GM19035 (cell line): ENCODE measurements around the gene SLC22A3.

Experiments used
- ATAC-seq: cut with Tn5 transposase; IDR thresholded peaks from one replicate; pipeline ENCODE4 v1.9.1; 2021; ENCODE audit not compliant: unreplicated experiment

The SLC22A3 gene

DNA sequence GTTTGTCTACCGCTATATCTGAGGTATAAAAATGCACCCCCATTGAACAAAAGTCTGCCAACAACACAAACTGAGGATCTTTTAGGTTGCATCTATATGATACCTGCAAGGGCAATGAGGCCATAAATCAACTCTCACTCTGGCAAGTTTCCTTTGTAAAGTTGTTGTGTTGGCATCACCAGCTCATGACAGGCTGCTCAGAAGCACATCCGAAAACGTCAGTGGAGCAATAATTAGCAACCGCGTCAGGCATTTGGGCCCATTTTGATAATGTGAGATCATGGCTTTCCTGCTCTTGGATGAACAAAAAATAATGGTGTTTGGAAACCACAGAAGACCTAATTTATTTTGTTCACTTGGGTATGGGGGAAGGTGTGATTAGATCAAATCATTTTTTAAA lies 12.0 kb upstream of the SLC22A3 start:
- ATAC-seq, result no peak

GRCh38 chr6:160337301-160337700 lies 10.9 kb upstream of the SLC22A3 start:
- ATAC-seq, result no peak

- no peak for ATAC-seq
These were observed 10.2 kb upstream of the SLC22A3 start for GRCh38 chr6:160337991-160338390.

- no peak for ATAC-seq
These were observed 5.0 kb upstream of the SLC22A3 start for GRCh38 chr6:160343144-160343543.

DNA sequence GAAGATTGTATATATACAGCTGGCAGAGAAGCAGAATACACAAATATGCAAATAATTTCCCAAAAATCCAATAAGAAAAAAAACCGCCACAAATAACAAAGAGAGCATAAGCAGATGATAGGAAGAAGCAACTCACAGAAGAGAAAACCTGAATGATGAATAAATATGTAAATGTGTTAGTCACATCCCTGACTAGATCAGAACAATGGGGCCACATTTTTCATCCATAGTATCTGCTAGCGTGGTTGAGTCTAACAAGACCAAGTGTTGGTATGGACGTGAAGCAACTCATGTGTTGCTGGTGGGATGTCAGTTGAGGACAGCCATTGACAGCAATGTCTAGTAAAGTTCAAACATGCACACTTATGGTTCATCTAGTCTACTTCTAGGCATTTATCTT lies 3.9 kb upstream of the SLC22A3 start:
- ATAC-seq, result no peak

GRCh38 chr6:160347259-160348222 lies 637 bp upstream of the SLC22A3 start:
- ATAC-seq, result no peak

DNA sequence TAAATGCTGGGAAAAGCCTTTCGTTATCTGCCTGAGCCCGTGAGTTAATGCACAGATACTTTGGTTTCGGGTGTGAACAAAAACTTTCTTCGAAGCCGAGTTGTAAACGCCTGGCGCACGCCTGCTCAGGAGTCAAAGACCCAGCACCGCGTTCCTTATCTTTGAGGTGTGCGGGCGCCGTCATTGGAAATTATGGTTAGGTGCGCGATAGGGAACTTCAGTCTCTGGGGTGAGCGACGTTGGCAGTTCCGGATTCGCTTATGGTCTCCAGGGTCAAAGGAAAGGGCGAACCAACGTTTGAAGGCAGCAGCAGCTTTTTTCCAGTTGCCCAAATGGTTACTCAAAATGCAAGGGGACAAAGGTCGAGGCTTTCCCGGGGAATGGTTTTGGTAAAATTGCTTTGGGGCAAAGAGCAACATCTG lies 853 bp downstream of the SLC22A3 start:
- no peak for ATAC-seq

GRCh38 chr6:160349814-160350350 lies 1.7 kb downstream of the SLC22A3 start:
- ATAC-seq, result no peak

DNA sequence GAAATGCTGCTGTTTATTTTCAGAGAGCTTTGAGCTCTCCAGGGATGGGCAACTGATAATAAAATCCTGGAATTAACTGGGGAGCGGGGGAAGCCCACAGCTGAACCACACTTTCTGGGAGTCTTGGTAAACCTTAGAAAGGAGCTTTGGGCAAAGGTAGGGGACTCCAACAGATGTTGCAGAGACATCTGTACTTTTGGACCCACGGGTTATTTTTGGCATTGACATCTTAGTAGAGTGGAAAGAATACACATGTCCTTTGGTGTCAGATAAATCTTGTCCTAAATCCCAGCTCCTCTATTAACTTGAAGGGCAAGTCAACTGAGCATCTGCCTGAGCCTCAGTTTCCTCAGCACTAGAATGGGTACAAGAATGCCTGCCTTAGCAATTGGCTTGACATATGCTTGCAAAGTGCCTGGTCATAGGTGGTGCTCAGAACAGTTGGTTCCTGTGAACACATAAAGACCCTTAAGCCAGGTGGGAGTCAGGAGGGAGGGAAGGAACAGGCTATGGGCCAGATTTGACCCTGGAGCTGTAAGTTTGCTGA lies 5.8 kb downstream of the SLC22A3 start:
- ATAC-seq, result no peak

GRCh38 chr6:160355001-160355400 lies 6.8 kb downstream of the SLC22A3 start:
- no peak for ATAC-seq

DNA sequence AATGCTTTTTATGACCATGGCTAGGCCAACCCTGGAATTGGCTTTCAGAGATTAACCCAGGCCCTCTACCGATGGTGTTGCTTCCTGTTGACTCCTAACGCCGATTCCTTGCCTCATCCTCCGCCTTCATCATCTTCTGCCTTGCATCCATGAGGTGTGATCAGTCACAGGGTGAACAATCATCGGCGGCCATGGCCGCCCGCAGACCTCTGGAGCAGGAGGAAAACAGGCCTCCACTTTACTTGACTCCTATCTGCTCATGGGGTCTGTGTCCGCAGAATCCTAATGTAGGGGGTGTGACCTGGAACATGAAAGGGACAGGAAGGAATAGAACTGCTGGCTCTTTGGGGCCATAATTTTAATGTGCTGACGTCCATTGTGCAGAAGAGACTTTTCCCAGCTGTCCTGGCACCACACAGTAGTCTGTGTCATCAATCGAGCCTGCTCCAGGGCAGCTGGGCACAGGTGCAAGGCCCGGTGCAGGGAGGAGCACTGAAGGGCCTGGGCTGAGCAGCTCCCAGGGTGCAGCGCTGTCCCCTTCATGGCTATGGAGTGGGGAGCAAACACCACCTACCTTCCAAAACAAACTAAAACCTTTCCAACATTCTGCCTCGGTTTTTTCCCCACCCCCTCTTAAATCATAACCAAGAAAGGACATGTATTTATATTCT lies 8.0 kb downstream of the SLC22A3 start:
- no peak for ATAC-seq

GRCh38 chr6:160357088-160357487 lies 8.9 kb downstream of the SLC22A3 start:
- no peak for ATAC-seq

DNA sequence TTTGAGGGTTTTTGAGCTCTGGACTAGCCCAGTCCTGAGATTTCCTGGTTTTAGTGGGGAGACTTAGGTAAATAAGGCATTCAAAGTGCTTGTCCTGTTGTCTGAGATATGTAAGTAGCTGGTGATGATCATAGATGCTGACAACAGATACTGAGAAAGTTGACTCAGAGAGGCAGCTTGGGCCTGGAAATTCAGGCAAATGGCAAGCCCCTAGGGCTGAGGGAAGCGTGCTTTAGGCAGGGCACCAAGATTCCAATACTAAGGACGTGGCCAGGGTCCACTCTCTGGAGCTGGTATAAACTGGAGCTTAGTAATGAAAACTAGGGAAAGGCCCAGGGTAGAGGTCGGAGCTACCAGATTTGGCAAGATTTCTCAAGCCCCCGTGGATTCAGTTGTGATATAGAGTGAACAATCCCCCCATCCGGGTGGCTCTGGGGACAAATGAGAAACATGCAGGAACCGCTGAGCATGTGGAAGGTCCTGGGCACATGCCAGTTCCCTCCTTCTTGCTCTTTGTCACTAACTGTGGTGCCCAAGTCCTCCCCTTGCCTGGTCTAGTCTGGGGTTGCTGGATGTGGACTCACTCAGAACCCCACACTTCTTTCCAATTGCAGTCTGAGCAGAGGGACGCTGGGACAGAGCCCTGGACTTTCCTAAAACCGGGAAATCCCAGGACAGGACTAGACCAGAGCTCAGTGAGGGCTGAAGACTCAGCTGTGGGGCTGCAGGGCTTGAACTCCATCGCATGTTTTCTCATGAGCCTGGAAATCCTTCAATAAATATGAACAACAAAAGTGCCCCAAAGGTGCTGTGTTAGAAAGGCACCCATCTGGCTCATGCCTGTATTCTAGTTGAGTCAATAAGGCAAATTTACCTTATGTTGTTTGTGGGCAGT lies 10.3 kb downstream of the SLC22A3 start:
- no peak for ATAC-seq

DNA sequence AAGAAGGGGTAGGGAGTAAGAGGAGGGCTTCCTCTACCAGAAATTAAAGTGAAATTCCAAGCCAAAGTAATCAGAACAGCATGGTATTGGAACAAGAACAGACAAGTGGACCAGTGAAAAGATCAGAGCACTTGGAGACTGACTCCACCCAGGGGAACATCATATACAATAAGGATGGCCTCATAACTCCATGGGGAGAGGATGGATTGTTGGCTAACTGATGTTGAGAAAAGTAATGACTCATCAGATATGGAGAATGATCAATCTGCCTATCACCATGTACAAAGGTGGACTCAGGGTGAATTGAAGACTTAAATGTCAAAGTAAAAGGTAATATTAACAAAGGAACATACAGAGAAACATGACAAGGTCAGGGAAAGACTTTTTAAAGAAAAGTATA lies 12.8 kb downstream of the SLC22A3 start:
- ATAC-seq, result no peak

DNA sequence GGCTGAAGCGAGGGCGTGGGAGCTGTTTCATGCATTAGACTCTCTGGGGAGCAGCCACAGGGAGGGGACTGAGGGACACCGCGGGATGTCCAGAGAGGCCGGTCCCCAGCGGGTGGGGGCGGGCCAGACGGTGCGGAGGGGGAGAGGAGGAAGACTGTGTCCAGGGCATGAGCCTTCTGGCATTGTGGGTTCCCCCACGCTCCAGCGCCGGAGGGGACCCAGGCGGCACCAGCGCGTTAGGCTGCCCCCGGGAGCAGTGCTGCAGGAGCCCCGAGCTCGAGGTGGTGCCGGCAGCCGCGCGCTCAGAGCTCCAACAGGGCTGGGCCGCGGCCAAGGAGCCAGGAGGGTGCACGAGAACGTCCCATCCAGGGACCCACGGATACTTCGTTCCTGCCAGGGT lies 14.4 kb downstream of the SLC22A3 start:
- ATAC-seq, result no peak

DNA sequence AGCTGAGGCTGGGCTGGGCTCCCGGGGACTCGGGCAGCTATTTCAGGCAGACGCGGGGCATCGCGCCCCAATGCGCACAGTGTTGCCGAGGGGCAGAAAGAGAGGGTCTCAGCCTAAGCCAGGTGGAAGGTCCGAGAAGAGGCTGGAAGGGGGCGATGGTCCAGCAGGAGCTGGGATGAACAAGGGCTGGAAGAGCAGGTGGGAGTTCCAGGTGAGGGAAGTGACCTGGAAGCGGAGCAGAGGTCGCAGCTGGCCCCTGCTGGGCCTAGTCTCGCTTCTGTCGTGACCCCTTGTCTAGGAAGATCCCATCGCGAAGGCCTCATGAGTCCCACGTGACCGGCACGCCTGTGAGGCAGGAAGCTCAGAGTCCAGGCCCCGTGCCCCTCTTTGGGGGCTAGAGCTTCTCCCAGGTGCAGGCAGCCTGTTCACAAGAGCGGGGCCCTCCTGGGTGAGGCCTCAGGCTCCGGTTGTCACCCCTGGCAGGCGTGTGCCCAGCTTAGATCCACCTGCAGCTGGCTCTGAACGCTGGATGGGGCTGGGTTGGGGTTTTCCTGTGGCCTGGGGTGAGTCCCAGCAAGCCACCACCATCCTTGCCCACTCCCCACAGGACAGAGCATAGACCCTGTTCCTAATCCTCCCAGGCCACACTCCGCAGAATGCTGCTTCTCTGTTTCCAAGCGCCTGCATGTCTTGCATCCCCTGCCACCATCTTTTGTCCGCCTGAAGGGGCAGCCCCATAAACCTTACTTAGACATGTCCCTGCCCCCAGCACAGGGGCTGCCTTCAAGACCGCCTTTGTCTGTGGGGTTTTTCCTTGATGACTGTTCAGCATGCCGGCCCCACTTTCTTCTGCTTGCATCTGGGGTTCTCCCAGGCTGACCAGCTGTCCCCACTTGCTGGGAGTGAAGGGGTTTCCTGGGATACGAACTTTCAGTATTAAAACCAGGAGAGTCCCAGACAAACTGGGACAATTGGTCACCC lies 15.1 kb downstream of the SLC22A3 start:
- no peak for ATAC-seq

DNA sequence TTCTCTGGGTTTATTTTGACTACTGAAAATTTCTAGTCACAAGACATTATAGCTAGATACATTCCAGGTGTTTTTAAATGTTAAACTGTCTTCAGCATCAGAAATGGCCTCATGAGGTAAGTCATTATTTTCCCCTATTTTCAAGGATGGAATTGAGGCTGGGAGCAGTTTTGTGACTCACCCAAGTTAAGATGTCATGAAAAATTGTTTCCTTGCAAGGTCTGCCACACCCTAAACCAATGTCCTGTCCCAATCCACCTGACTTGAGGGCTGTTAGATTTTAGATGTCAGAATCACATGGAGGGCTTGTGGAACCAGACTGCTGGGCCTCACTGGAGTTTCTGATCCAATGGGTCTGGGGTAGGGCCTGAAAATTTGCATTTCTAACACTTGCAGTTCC lies 16.9 kb downstream of the SLC22A3 start:
- ATAC-seq, result no peak

GRCh38 chr6:160367798-160368547 lies 19.8 kb downstream of the SLC22A3 start:
- no peak for ATAC-seq

- ATAC-seq, result no peak
These were observed 20.5 kb downstream of the SLC22A3 start for GRCh38 chr6:160368670-160369069.
